HepG2 (cell line): ENCODE measurements around the gene TECPR1. TPM values are rescaled to one million over a fixed set of nuclear protein-coding genes. Genes with fewer than 3 reads are reported as not detected.

Experiments used
- HBP1 ChIP-seq: IDR thresholded peaks from 2 replicates; pipeline ENCODE4 v1.6.1; 2016; ENCODE audit warnings: low read depth, control low read depth
- MLLT10 ChIP-seq: sonication (generic); formaldehyde crosslinking; IDR thresholded peaks from 2 replicates; pipeline ENCODE4 v1.4.0; 2020; ENCODE audit warnings: missing genetic modification reagents
- MXD1 ChIP-seq: sonication (generic); formaldehyde crosslinking; IDR thresholded peaks from 2 replicates; pipeline ENCODE4 v1.4.0; 2020; ENCODE audit warnings: mild to moderate bottlenecking, missing genetic modification reagents
- NFIC ChIP-seq: IDR thresholded peaks from 2 replicates; pipeline ENCODE4 v1.6.1; 2012; ENCODE audit warnings: mild to moderate bottlenecking, low read length, inconsistent platforms
- NPAS2 ChIP-seq: sonication (generic); formaldehyde crosslinking; IDR thresholded peaks from 2 replicates; pipeline ENCODE4 v1.8.0; 2022; ENCODE audit warnings: mild to moderate bottlenecking, missing genetic modification reagents, borderline replicate concordance
- RBFOX2 ChIP-seq: fragments of 200-400 bp; formaldehyde crosslinking; IDR thresholded peaks from 2 replicates; pipeline ENCODE4 v1.6.1; 2017; ENCODE audit warnings: low read depth, mild to moderate bottlenecking, low read length
- SNAPC4 ChIP-seq: sonication (generic); formaldehyde crosslinking; IDR thresholded peaks from 2 replicates; pipeline ENCODE4 v1.4.0; 2020; ENCODE audit warnings: mild to moderate bottlenecking, missing genetic modification reagents
- SOX13 ChIP-seq, 3 experiments: fragments of 450-650 bp in 1 of 3; sonication (generic) in 1 of 3; formaldehyde crosslinking in 1 of 3; IDR thresholded peaks in 2 of 3; conservative IDR thresholded peaks in 1 of 3; 2 replicates each; pipeline versions ENCODE4 v1.5.0 to v1.6.1; 2016 to 2020; ENCODE audit warnings: antibody characterized with exemption in 1 of 3, mild to moderate bottlenecking in 1 of 3, missing compliant biosample characterization in 1 of 3, missing genetic modification reagents in 1 of 3, moderate library complexity in 1 of 3
- ZNF318 ChIP-seq: sonication (generic); formaldehyde crosslinking; IDR thresholded peaks from 2 replicates; pipeline ENCODE4 v1.4.0; 2020; ENCODE audit warnings: mild to moderate bottlenecking, missing genetic modification reagents
- ZNF597 ChIP-seq: sonication (generic); formaldehyde crosslinking; IDR thresholded peaks from 2 replicates; pipeline ENCODE4 v1.5.0; 2020; ENCODE audit warnings: missing genetic modification reagents
- ZNF768 ChIP-seq: sonication (generic); formaldehyde crosslinking; IDR thresholded peaks from 2 replicates; pipeline ENCODE4 v1.4.0; 2020; ENCODE audit warnings: missing genetic modification reagents
- polyA plus RNA-seq, 8 experiments: library from polyadenylated mRNA; depleted of rRNA in 3 of 8; stranded (reverse) in 7 of 8; unstranded in 1 of 8; fragments of >200 nt; fragmentation: Illumina TruSeq in 4 of 8; extraction: Trizol in 4 of 8; gene quantifications; 2 replicates each; pipeline versions ENCODE4 v1.2.1 to v1.2.3, GENCODE V29; 2011 to 2016; ENCODE audit warnings: low read depth in 4 of 8, missing spikeins in 1 of 8, mixed read lengths in 1 of 8; ENCODE audit not compliant: insufficient read depth in 1 of 8
- total RNA-seq, 5 experiments: library from RNA; depleted of rRNA; stranded (reverse); fragments of >200 nt; fragmentation: Illumina TruSeq; extraction: Trizol; gene quantifications; 2 replicates each; pipeline ENCODE4 v1.2.3, GENCODE V29; 2016; ENCODE audit warnings: low read depth in 1 of 5

The TECPR1 gene
- total and polyA plus RNA-seq, 2 of the 13 experiments (the other 11 are each of a cell fraction or from before 2014, with no cell fraction given) = 2.3 to 6.3 TPM

DNA sequence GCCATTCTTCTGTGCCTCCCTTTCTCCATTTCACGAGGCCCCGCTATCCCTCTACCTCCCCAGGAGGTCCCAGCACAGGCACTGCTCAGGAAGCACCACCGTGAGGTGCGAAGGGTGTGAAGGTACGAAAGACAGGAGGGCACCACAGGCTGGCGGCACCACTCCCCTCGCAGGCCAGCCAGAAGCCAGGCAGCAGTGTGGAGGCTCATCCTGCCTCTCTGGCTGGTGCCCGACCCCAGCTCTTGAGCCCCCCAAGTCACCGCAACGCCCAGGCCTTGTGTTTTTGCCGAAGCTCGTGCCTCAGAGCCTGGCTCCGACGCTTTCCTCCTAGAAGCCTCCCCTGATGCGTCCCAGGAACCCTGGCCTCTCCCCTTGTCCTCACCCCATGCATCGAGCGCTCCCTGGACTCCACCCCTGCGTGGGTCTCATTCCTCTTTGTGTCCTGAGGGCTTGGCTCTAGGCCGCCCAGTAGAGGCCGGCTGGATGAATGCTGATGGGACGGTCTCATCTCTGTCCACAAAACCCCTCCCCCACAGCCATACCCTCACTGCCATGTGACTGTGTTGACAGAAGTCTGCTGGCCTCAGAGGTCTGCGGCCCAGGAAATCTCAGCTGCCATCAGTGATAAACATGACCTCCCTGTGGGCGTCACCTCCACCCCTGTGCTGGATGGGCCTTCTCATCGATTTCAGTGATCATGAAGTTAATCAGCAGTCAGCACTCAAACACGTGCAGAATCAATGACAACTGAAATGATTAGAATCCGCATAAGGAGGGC lies 48.8 kb upstream of the TECPR1 start (continued):
- TF ChIP-seq ZNF318 (CRISPR knock-in tag) (peak; percentile 59; the same call in 1 of the 2 replicates), NPAS2 (CRISPR knock-in tag) (no peak), NFIC (no peak), HBP1 (CRISPR knock-in tag) (0 out of 2 replicates have a peak, but pooled peaks have one; percentile 49), SOX13 (IDR thresholded peaks at IDR 0.05) (no peak), SOX13 (CRISPR knock-in tag; conservative IDR thresholded peaks at IDR 0.05 in 1 of 2, IDR thresholded peaks at IDR 0.05 in 1 of 2) (peak in 1 of 2 experiments; percentile 72; a peak in 2 of 4 replicates), RBFOX2 (no peak), SNAPC4 (CRISPR knock-in tag) (no peak), MXD1 (CRISPR knock-in tag) (no peak), ZNF768 (CRISPR knock-in tag) (no peak), ZNF597 (CRISPR knock-in tag) (no peak), MLLT10 (CRISPR knock-in tag) (no peak)
